PC-3 (cell line): ENCODE results near the gene IL16. TPM values are rescaled to one million over a fixed set of nuclear protein-coding genes. Genes with fewer than 3 reads are reported as not detected.

ENCODE experiments used
- ATAC-seq: fragments of 200-7000 bp; cut with Tn5 transposase; 2 replicates; pipeline ENCODE4 v1.9.1; 2020; ENCODE audit warnings: mild to moderate bottlenecking, moderate library complexity
- BruUV-seq: library from RNA; stranded (reverse); fragments of 400-500 nt; replicated peaks from 2 replicates; lab custom pipeline; 2021; lab: Mats Ljungman, UMichigan
- CTCF ChIA-PET: fragments of 300-600 bp; sonication (Branson Sonifier 250); formaldehyde crosslinking; loops from one replicate; lab custom pipeline; 2022; ENCODE audit warnings: antibody characterized with exemption; lab: Charles Lee
- POLR2A ChIA-PET: fragments of 300-600 bp; sonication (Branson Sonifier 250); formaldehyde crosslinking; loops from one replicate; lab custom pipeline; 2022; ENCODE audit warnings: antibody characterized with exemption; ENCODE audit not compliant: unreplicated experiment; lab: Charles Lee
- DNase-seq: peaks from one replicate; pipeline ENCODE4 v3.0.0-alpha.2; 2015
- H2AFZ ChIP-seq: fragments of 300-600 bp; sonication (generic); 2 replicates; pipeline ENCODE4 v1.6.0; 2016; ENCODE audit warnings: antibody characterized with exemption, low read length
- H3F3A ChIP-seq: fragments of 300-600 bp; sonication (generic); one replicate; pipeline ENCODE4 v1.6.0; 2017; ENCODE audit warnings: antibody characterized with exemption, low read length, control low read depth, mild to moderate bottlenecking; ENCODE audit not compliant: unreplicated experiment
- H3K27ac ChIP-seq: fragments of 300-600 bp; sonication (generic); 2 replicates; pipeline ENCODE4 v1.5.1; 2016; ENCODE audit warnings: mild to moderate bottlenecking, low read length
- H3K27me3 ChIP-seq: fragments of 300-600 bp; sonication (generic); 2 replicates; pipeline ENCODE4 v1.6.1; 2016; ENCODE audit warnings: low read length, mixed read lengths
- H3K36me3 ChIP-seq: fragments of 300-600 bp; sonication (generic); 2 replicates; pipeline ENCODE4 v1.6.1; 2016; ENCODE audit warnings: low read depth, mixed run types, low read length, mixed read lengths
- H3K4me1 ChIP-seq: fragments of 300-600 bp; sonication (generic); 2 replicates; pipeline ENCODE4 v1.5.1; 2016; ENCODE audit warnings: low read length; ENCODE audit not compliant: insufficient read depth
- H3K4me2 ChIP-seq: fragments of 300-600 bp; sonication (generic); 2 replicates; pipeline ENCODE4 v1.6.0; 2016; ENCODE audit warnings: low read length
- H3K4me3 ChIP-seq: fragments of 300-600 bp; sonication (generic); 2 replicates; pipeline ENCODE4 v1.5.1; 2016; ENCODE audit warnings: mild to moderate bottlenecking, low read length, mixed read lengths
- H3K79me2 ChIP-seq: fragments of 300-600 bp; sonication (generic); 2 replicates; pipeline ENCODE4 v1.6.1; 2017; ENCODE audit warnings: low read length, mixed read lengths
- H3K9ac ChIP-seq: fragments of 300-600 bp; sonication (generic); 2 replicates; pipeline ENCODE4 v1.6.0; 2016; ENCODE audit warnings: mild to moderate bottlenecking, low read length
- H3K9me2 ChIP-seq: fragments of 300-600 bp; sonication (generic); replicated peaks from 2 replicates; pipeline ENCODE4 v1.6.1; 2016; ENCODE audit warnings: mixed run types, low read length, mixed read lengths
- H3K9me3 ChIP-seq: fragments of 300-600 bp; sonication (generic); 2 replicates; pipeline ENCODE4 v1.6.1; 2016; ENCODE audit warnings: low read length, mixed read lengths
- H4K20me1 ChIP-seq: fragments of 300-600 bp; sonication (generic); 2 replicates; pipeline ENCODE4 v1.6.1; 2016; ENCODE audit warnings: low read length, mixed read lengths
- CTCF ChIP-seq: fragments of 300-600 bp; sonication (generic); conservative IDR thresholded peaks from 2 replicates; pipeline ENCODE4 v1.5.1; 2017; ENCODE audit warnings: antibody characterized with exemption, low read depth, mild to moderate bottlenecking, low read length
- EZH2 ChIP-seq: fragments of 300-600 bp; sonication (generic); IDR thresholded peaks from one replicate; pipeline ENCODE4 v1.6.1; 2017; ENCODE audit warnings: antibody characterized with exemption, mild to moderate bottlenecking, low read length; ENCODE audit not compliant: unreplicated experiment
- EZH2phosphoT487 ChIP-seq: fragments of 300-600 bp; sonication (generic); IDR thresholded peaks from 2 replicates; pipeline ENCODE4 v1.6.1; 2018; ENCODE audit warnings: mild to moderate bottlenecking, antibody characterized with exemption, low read length, borderline replicate concordance
- intact Hi-C: fragments of 100-400 bp; cut with micrococcal nuclease; formaldehyde crosslinking; loops from 2 replicates; pipeline ENCODE4 v1.9.0; 2023
- total RNA-seq: library from RNA; depleted of rRNA; stranded (reverse); fragments of >200 nt; gene quantifications from 2 replicates; pipeline ENCODE4 v1.2.3, GENCODE V29; 2014

Gene IL16
- total RNA-seq, 1 experiment from 2014 or later: 0.04 TPM

DNA sequence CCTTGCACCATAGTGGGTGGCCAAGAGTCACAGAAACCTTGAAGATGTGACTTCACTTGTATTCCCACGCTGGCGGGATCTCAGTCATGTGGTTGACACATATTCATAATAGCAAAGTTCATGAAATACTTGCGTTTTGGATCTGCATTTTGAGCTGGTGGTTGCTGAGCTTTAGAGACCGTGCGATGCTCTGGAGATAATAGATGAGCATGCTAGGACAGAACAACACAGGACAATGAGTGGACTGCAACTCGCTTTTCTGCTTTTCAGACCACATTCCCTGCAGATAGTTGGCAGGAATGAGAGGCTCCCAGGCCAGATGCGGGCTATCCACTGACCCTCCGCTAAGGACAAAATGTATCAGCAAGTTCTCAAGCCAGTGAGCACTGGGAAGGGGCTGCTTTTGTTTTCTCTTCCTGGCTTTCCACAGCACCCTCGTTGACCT lies 141.1 kb downstream of the IL16 start:
- ChIA-PET CTCF (no interaction called here), POLR2A (no interaction called here)
- no peaks in the 10 kb centered on the region for H3K9me3 ChIP-seq
- H3K27ac ChIP-seq: no peak overlapping the region
- H4K20me1 ChIP-seq: no peaks in the 10 kb centered on the region
- no peaks in the 10 kb centered on the region for H3K79me2 ChIP-seq
- TF ChIP-seq EZH2phosphoT487: no peak
- no peak for TF ChIP-seq CTCF
- TF ChIP-seq EZH2: no peak
- H3F3A ChIP-seq: no peaks in the 10 kb centered on the region
- no peak overlapping the region for H3K9ac ChIP-seq
- H3K4me1 ChIP-seq: peaks cover 17% of the 10 kb centered on the region
- intact Hi-C loops: loop anchor here (1.0 to 2.0 kb wide), 3 partner anchors 13 to 63 kb away; partner anchors contain the start of gene STARD5
- no peak overlapping the region for H2AFZ ChIP-seq
- ATAC-seq (no peak), DNase-seq (no peak)
- no peak overlapping the region for H3K4me3 ChIP-seq
- 0 out of 2 replicates have a peak overlapping the region, but pooled peaks have one; percentile 4 for H3K4me2 ChIP-seq
- H3K27me3 ChIP-seq: no peaks in the 10 kb centered on the region
- no TSS peak for BruUV-seq
- H3K36me3 ChIP-seq: no peaks in the 10 kb centered on the region
- no peaks in the 10 kb centered on the region for H3K9me2 ChIP-seq

- Histone ChIP-seq H3K4me2 (peak overlapping the region; percentile 38), H3K9me2 (no peaks in the 10 kb centered on the region), H3K4me1 (peaks cover 17% of the 10 kb centered on the region), H4K20me1 (no peaks in the 10 kb centered on the region), H3K9me3 (no peaks in the 10 kb centered on the region), H3K27me3 (no peaks in the 10 kb centered on the region), H2AFZ (no peak overlapping the region), H3K27ac (0 out of 2 replicates have a peak overlapping the region, but pooled peaks have one; percentile 10), H3F3A (no peaks in the 10 kb centered on the region), H3K36me3 (no peaks in the 10 kb centered on the region), H3K4me3 (no peak overlapping the region), H3K9ac (no peak overlapping the region), H3K79me2 (no peaks in the 10 kb centered on the region)
- ChIA-PET CTCF (no interaction called here), POLR2A (no interaction called here)
- intact Hi-C loops: loop anchor here (1.0 to 2.0 kb wide), 3 partner anchors 14 to 64 kb away; partner anchors contain the start of gene STARD5
- TF ChIP-seq EZH2phosphoT487 (no peak), CTCF (no peak), EZH2 (no peak)
- no TSS peak for BruUV-seq
- DNase-seq (peak; percentile 93), ATAC-seq (peak; percentile 81)
Measured at GRCh38 chr15:81338170-81339007, 141.7 kb downstream of the IL16 start.

GRCh38 chr15:81339321-81339720 lies 142.6 kb downstream of the IL16 start:
- peak overlapping the region; percentile 38 for H3K4me2 ChIP-seq
- BruUV-seq: no TSS peak
- no peaks in the 10 kb centered on the region for H3K9me2 ChIP-seq
- H3K36me3 ChIP-seq: no peaks in the 10 kb centered on the region
- H4K20me1 ChIP-seq: no peaks in the 10 kb centered on the region
- TF ChIP-seq CTCF: no peak
- TF ChIP-seq EZH2phosphoT487: no peak
- TF ChIP-seq EZH2: no peak
- H2AFZ ChIP-seq: no peak overlapping the region
- H3K9me3 ChIP-seq: no peaks in the 10 kb centered on the region
- no peak overlapping the region for H3K4me3 ChIP-seq
- CTCF ChIA-PET: no interaction called here
- intact Hi-C loops: loop anchor here (2.0 kb wide), 2 partner anchors 61 to 65 kb away; no protein-coding TSS in a partner anchor
- no peak overlapping the region for H3K9ac ChIP-seq
- DNase-seq (no peak), ATAC-seq (no peak)
- no peaks in the 10 kb centered on the region for H3F3A ChIP-seq
- POLR2A ChIA-PET: no interaction called here
- no peak overlapping the region for H3K27ac ChIP-seq
- H3K27me3 ChIP-seq: no peaks in the 10 kb centered on the region
- no peaks in the 10 kb centered on the region for H3K79me2 ChIP-seq
- H3K4me1 ChIP-seq: peaks cover 17% of the 10 kb centered on the region
